ENCODE measurements around the gene INTS11.

INTS11 gene

GRCh38 chr1:1357871-1358432 is 33.5 kb upstream of the INTS11 start:
- DNase-seq (ENCODE audit: low read depth in 2 of 2), result no peak

- DNase-seq (ENCODE audit: low read depth in 2 of 2), result no peak
Measured at GRCh38 chr1:1356796-1357401, 32.4 kb upstream of the INTS11 start.

- no peak for DNase-seq (ENCODE audit: low read depth in 2 of 2)
Measured at GRCh38 chr1:1356166-1356795, 31.8 kb upstream of the INTS11 start.

GRCh38 chr1:1355416-1355815 is 31.0 kb upstream of the INTS11 start:
- no peak for DNase-seq (ENCODE audit: low read depth in 2 of 2)

- DNase-seq (ENCODE audit: low read depth in 2 of 2), result no peak
Measured at GRCh38 chr1:1354271-1355247, 30.1 kb upstream of the INTS11 start.

GRCh38 chr1:1353389-1354151 is 29.1 kb upstream of the INTS11 start:
- DNase-seq (ENCODE audit: low read depth in 2 of 2), result no peak

- DNase-seq (ENCODE audit: low read depth in 2 of 2), result no peak
Measured at GRCh38 chr1:1352786-1353388, 28.4 kb upstream of the INTS11 start.

- no peak for DNase-seq (ENCODE audit: low read depth in 2 of 2)
Measured at GRCh38 chr1:1351511-1352427, 27.3 kb upstream of the INTS11 start.

GRCh38 chr1:1349256-1350012 is 25.0 kb upstream of the INTS11 start, which contains the start of gene DVL1:
TSS of gene DVL1 (minus strand) at chr1:1349418. CDS start at chr1:1349065, 353 bp downstream.
- peak; percentile 53 to 61 for DNase-seq (ENCODE audit: low read depth in 2 of 2)

- DNase-seq (ENCODE audit: low read depth in 2 of 2), result no peak
Measured at GRCh38 chr1:1348420-1349255, 24.2 kb upstream of the INTS11 start.

- no peak for DNase-seq (ENCODE audit: low read depth in 2 of 2)
Measured at GRCh38 chr1:1347663-1348419, 23.4 kb upstream of the INTS11 start.

GRCh38 chr1:1347026-1347595 is 22.7 kb upstream of the INTS11 start:
- no peak for DNase-seq (ENCODE audit: low read depth in 2 of 2)

- no peak for DNase-seq (ENCODE audit: low read depth in 2 of 2)
Measured at GRCh38 chr1:1346501-1346890, 22.0 kb upstream of the INTS11 start.

- no peak for DNase-seq (ENCODE audit: low read depth in 2 of 2)
Measured at GRCh38 chr1:1345860-1346500, 21.5 kb upstream of the INTS11 start.

- no peak for DNase-seq (ENCODE audit: low read depth in 2 of 2)
Measured at GRCh38 chr1:1345384-1345783, 20.9 kb upstream of the INTS11 start.

- DNase-seq (ENCODE audit: low read depth in 2 of 2), result peak; percentile 38 to 43
Measured at GRCh38 chr1:1344655-1345361, 20.3 kb upstream of the INTS11 start.

Data from activated CD4-positive, alpha-beta T cell treated with anti-CD3 and anti-CD28 coated beads for 24 hours (primary cell).